Activated CD4-positive, alpha-beta T cell treated with anti-CD3 and anti-CD28 coated beads, Interleukin-2, Interleukin-6, amounts not matched to agents 100 ng/mL and 50 ng/mL, durations not matched to agents 16 hours and 8 hours (primary cell): ENCODE data around the gene BOK.
"Not testable (repeated sequence)": the region's sequence is repeated elsewhere in the genome, so short reads cannot be mapped to it uniquely, and the experiment has no call there.

Experiments used
- DNase-seq: peaks from one replicate; pipeline ENCODE4 v3.0.0-alpha.2; 2020

The BOK gene

DNA sequence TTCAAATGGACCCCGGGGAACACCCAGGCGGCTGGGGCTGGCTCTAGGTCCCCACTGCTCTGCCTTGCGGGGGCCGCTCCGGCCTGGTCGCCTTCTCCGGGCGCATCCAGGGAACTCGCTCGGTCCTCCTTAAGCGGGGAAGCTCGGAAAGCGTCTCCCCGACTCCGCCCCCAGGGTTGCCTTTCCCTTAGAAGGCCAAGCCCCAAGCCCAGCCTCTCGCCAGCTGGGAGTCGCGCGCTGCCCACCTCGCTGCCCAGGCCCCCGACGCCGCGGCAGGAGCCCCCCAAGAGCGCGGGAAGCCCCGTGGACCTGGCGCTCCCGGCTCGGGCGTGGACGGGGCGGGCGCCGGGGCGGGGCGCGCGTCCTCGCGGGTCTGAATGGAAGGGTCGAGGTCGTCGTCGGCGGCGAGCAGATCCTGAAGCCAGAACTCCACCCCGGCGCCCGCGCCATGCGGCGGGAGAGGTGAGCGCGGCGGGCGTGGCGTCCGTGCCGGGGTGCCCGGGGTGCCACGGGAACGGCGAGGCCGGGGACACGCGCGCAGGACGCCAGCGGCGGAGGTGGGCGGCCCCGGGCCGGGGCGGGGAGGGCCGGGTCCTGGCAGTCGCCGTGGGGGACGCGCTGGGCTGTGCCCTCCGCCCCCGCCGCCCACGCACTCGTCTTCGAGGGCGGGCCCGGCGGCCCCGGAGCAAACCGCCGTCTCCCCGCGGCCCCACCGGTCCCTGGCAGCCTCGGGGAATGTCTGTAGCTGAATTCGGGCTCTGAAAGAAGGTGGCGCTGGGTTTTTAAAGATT lies at the start of gene BOK:
TSS of gene BOK (plus strand) at position 214 of the 791 bp plus-strand sequence. CDS start 739 bp downstream, outside the sequence.
- no peak for DNase-seq

- no peak for DNase-seq
These were observed 49.3 kb upstream of the BOK start for GRCh38 chr2:241509155-241509784.

DNA sequence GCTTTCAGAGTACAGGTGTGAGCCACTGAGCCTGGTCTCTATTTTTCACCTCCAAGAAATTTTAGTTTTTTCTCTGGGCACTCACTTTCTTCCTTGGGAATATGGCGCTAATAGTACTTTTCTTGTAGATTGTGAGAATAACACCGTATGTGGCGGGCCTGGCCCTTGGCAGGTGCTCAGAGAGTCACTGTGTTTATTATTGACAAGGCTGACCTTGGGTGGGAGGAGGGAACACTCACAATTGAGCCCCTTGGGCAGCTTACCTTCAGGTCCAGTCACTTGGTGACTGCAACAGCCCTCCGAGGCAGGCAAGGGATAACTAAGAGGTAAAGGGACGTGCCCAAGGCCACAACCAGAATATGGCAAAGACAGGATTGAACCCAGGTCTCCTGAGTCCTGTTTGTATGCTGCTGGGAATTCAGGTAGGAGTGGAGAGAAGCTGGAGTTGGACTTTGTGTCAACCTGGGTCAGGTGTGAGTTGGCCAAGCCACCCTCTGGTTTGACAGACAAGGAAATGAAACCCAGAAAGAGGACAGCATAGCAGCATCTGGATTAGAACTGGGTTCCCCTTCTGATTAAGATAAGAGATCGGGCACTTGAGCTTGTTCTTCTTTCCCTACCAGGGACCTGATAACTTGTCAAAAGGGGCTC lies 47.3 kb upstream of the BOK start:
- no peak for DNase-seq

DNA sequence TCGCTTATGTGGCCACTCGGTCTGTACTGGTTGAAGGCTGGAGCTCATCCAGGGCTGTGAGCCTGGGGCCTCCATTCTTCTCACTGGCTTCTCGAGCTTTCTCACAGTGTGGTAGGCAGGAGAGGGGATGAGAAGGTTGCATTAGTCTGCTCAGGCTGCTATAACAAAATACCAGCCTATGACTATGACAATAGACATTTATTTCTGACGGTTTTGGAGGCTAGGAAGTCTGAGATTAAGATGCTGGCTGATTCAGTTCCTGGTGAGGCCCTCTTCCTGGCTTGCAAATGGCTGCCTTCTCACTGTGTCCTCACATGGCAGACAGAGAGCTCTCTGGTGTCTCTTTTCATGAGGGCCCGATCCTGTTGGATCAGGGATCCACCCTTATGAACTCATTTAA lies 44.0 kb upstream of the BOK start:
- no peak for DNase-seq

DNA sequence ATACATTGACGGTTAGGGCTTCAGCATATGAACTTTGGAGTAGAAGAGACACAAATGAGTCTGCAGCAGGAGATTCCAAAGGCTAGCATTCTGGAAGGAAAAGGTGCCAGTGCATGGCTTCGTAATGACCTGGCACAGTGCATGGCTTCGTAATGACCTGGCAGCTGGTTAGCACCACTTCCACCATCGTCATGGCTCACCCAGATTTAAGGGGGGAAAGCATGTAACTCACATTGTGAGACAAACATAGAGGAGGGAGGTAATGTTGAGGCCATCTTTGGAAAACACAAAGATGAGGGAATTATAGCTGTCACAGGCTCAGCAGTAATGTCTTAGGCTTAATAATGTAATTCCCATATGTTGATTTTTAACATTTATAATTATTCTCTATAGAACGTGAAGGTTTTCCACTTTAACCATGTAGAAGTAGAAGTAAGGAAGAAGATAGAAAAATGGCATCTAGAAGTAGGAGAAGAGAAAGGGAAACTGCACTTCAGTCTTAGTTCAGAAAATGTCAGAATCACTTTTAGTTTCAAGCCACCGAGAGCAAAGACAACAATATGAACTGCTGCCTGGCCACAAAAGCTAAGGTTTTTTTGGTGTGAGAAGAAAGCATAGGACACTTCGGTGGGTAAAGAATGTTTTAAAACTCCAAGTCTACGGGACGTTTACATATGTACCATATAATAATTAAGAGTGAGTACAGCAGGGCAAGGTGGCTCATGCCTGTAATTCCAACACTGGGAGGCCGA lies 43.4 kb upstream of the BOK start:
- no peak for DNase-seq

DNA sequence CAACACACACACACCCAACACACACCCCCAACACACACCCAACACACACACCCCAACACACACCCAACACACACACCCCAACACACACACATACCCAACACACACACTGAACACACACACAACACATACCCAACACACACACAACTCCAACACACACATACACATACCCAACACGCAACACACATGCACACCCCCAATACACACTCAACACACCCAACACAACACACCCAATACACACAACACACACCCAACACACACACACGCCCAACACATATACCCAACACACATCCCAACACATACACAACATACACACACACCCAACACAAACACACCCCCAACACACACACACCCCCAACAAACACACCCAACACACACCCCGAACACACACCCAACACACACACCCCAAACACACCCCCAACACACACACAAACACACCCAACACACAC lies 42.0 kb upstream of the BOK start:
- DNase-seq: no peak

- no peak for DNase-seq
These were observed 41.2 kb upstream of the BOK start for GRCh38 chr2:241517297-241517696.

- DNase-seq: no peak
These were observed 38.9 kb upstream of the BOK start for GRCh38 chr2:241519669-241520068.

GRCh38 chr2:241522477-241522876 lies 36.1 kb upstream of the BOK start:
- DNase-seq: no peak

- DNase-seq: not testable (repeated sequence)
These were observed 32.4 kb upstream of the BOK start for GRCh38 chr2:241525818-241526780.

DNA sequence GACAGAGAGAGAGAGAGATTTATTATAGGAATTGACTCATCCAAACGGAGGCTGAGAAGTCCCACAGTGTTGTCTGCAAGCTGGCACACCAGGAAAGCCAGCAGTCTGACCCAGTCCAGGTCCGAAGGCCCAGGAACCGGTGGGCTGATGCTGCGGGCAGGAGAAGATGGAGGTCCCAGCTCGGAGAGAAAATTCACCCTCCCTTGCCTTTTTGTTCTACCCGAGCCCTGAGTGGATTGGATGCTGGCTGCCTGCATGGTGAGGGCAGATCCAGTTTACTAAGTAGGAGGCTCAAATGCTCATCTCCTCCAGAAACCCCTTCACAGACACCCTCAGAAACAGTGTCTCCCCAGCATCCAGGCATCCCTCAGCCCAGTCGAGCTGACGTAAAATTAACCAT lies 28.0 kb upstream of the BOK start:
- DNase-seq: no peak

GRCh38 chr2:241531161-241531722 lies 27.3 kb upstream of the BOK start:
- no peak for DNase-seq

GRCh38 chr2:241532168-241532567 lies 26.4 kb upstream of the BOK start:
- DNase-seq: no peak

DNA sequence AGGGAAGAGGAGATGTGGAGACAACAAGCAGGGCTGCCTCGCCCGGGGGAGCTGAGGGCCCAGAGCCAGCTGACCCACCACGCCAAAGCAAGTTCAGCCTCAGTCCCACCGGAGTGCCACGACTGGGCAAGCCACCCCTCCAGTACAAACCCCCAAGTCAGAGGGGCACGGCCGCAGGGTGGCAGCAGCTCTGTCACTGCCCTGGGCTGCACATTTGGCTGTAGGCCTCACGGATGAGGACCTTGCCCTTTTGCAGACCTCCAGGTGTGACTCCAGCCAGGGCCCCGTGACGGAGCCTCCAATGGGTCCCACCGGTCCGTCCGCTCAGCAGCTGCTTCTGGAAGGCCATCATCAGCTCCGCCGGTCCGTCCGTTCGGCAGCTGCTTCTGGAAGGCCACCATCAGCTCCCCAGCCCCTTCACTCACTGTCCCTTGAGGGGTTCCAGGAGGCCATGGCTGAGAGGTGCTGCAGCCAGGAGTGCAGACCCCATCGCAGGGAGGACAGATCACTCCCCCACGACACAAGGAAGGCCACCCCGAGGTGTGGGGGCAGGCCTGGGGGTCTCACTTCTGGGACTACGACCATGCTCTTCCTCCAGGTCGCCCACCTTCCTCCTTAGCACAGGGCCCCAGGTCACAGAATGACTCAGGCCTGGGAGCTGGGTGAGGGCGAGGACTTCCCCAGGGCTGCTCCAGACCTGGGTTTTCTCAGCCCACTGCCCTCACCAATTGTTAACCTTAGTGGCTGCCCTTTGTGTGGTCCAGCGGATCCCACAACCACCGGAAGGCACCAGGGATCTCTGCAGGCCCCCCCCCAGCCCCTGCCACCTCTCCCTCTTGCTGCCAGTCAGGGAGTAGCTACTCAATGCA lies 25.6 kb upstream of the BOK start:
- DNase-seq: no peak

DNA sequence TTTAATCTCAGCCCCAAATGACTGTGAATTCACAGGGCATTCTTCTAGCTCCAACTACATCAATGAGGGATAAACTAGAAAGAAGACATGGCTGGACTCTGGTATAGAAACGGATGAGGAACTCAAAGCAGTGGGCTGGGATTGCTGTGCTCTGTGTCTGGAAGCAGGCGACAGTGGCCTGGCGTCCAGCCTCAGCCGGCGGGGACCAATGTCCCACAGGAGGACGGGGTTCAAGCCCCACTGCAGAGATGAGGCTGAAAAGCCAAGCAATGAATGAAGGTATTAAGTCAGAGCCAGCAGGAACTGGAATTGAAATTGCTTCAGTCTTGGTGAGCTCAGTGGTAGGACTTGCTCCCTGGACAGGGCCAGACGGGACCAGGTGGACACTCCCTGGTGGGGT lies 24.3 kb upstream of the BOK start:
- no peak for DNase-seq

DNA sequence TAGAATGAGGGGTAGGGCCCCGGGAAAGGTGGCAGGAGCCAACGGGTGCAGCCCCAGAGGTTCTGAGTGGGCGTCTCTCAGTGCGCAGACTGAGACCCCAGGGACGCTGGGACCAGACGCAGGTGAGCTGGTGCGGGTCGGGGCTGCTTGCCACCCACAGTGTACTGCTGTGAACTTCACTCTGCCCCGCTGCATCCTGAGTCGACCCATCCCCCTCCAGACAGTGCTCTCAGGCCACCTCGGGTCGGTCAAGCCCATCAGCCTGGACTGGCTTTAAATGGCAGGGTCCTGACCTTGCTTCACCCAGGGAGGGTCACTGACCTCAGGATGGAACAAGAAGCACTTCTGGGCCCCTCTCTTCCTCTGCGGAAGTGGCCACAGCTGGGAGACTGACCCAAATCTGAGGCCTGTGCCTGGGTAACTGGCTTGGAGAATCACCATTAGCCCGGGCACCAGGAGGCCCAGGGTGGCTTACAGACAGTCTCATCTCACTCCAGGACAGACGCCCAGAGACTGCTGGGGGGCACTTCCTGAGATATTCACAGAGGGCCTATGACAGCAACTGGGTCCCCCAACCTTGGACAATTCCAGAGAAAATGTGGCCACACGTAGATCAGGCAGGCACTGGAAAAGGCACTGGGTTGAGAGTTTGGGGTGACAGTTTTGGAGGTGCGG lies 23.7 kb upstream of the BOK start:
- no peak for DNase-seq

- DNase-seq: no peak
These were observed 22.5 kb upstream of the BOK start for GRCh38 chr2:241535871-241536655.

DNA sequence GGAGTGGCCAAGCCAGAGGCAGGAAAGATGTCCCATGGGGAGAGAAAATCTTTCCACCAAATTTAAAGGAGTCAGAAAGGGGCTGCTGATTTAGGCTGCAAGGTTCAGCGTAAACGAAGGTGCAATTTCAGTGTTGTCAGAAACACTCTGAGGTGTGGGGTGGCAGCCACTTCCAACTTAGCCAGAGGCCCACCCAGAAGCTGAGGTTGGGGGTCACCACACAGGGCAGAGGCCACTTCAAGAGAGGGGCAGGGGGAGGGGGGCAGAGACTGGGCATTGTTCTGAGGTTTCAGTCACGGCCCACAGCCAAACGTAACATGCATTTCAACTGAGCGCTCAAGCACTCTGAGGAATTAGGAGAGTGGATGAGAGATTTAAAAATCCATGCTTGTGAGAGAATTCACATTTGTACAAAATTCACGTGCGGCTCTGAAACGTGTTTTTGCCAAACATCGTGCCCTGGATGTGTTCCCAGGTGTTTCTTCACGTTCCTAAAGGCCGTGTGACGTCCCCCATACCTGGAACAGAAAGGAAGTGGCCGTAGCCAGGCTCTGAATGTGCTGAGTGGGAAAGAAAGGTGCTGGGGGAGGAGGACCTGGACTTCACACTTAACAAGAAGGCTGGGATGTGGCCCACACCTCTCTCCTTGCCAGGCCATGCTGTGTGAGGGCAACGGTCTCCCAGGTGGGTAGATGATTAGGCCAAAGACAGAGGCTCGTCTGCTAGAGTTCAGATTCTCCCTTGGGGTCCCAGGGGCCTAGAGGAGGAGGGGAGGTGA lies 19.5 kb upstream of the BOK start:
- no peak for DNase-seq
